Esophagus (tissue), 2 donors: ENCODE data around the gene HOMER2. TPM values are rescaled to one million over a fixed set of nuclear protein-coding genes. Genes with fewer than 3 reads are reported as not detected.

Source experiments
- H3K27ac ChIP-seq, 2 donors: one replicate each; pipeline ENCODE4 v1.5.1; 2013; ENCODE audit warnings: low read depth in 2 of 2, mild to moderate bottlenecking in 2 of 2, inconsistent platforms in 1 of 2, low read length in 1 of 2, moderate library complexity in 1 of 2
- H3K27me3 ChIP-seq, 2 donors: one replicate each; pipeline ENCODE4 v1.6.1; 2013; ENCODE audit warnings: low read length in 2 of 2, control low read depth in 1 of 2, mild to moderate bottlenecking in 1 of 2; ENCODE audit not compliant: insufficient read depth in 2 of 2, control insufficient read depth in 1 of 2
- H3K36me3 ChIP-seq, 2 donors: one replicate each; pipeline ENCODE4 v1.6.1; 2013; ENCODE audit warnings: low read length in 1 of 2; ENCODE audit not compliant: control insufficient read depth in 2 of 2, insufficient read depth in 2 of 2
- H3K4me1 ChIP-seq, 2 donors: one replicate each; pipeline ENCODE4 v1.6.1; 2013; ENCODE audit warnings: low read length in 1 of 2; ENCODE audit not compliant: control insufficient read depth in 2 of 2, insufficient read depth in 2 of 2
- H3K4me3 ChIP-seq, 2 donors: one replicate each; pipeline ENCODE4 v1.5.1; 2013; ENCODE audit warnings: low read length in 2 of 2, mild to moderate bottlenecking in 2 of 2, low read depth in 1 of 2, moderate library complexity in 1 of 2
- H3K9me3 ChIP-seq, 2 donors: one replicate each; pipeline ENCODE4 v1.6.1; 2013; ENCODE audit warnings: mild to moderate bottlenecking in 2 of 2, low read depth in 1 of 2, low read length in 1 of 2, moderate library complexity in 1 of 2; ENCODE audit not compliant: control insufficient read depth in 2 of 2, insufficient read depth in 1 of 2
- WGBS, 2 donors: extraction: QIAGEN DNeasy Blood & Tissue Kit; methylation state at CpG; one replicate each; pipeline ENCODE4 v1.1.7; 2013; 5-methylcytosine and 5-hydroxymethylcytosine counted together
- polyA plus RNA-seq, 2 donors: library from polyadenylated mRNA; stranded (reverse); fragments of 200-250 nt; gene quantifications; one replicate each; pipeline ENCODE4 v1.2.3, GENCODE V29; 2013
- donor health status: healthy with polysubstance abuse.
- donor health status: Bipolar disorder and iron deficiency.

Gene HOMER2
- polyA plus RNA-seq, 2 donors = 13.8 to 23.0 TPM

- Histone ChIP-seq H3K27me3 (no peaks in the 10 kb centered on the region), H3K9me3 (no peaks in the 10 kb centered on the region), H3K4me1 (no peaks in the 10 kb centered on the region), H3K36me3 (no peaks in the 10 kb centered on the region), H3K4me3 (no peak overlapping the region), H3K27ac (no peak overlapping the region)
These were observed 30.6 kb downstream of the HOMER2 start for GRCh38 chr15:82921939-82922338.

DNA sequence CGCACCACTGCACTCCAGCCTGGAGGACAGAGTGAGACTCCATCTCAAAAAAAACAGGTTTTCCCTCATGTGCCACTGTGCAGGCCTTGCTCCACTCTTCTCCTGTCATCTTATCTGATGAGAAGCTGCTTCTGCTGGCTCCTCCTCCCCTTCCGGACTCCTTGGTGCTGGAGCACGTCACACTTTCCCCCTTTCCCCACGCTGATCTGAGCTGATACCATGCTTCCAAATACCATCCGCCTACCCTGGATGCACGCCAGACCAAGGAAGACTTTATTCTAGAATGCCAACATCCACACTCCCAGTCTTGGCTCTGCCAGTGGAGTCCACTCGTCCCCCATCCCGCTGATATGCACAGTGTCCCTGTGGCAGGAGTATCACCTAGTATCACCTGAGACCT, 31.3 kb downstream of the HOMER2 start:
- 73 to 87% methylated on average over 8 of the region's 8 CpGs for WGBS, 2 donors
- Histone ChIP-seq H3K36me3 (no peaks in the 10 kb centered on the region), H3K4me3 (no peak overlapping the region), H3K27ac (no peak overlapping the region), H3K4me1 (no peaks in the 10 kb centered on the region), H3K27me3 (no peaks in the 10 kb centered on the region), H3K9me3 (no peaks in the 10 kb centered on the region)

DNA sequence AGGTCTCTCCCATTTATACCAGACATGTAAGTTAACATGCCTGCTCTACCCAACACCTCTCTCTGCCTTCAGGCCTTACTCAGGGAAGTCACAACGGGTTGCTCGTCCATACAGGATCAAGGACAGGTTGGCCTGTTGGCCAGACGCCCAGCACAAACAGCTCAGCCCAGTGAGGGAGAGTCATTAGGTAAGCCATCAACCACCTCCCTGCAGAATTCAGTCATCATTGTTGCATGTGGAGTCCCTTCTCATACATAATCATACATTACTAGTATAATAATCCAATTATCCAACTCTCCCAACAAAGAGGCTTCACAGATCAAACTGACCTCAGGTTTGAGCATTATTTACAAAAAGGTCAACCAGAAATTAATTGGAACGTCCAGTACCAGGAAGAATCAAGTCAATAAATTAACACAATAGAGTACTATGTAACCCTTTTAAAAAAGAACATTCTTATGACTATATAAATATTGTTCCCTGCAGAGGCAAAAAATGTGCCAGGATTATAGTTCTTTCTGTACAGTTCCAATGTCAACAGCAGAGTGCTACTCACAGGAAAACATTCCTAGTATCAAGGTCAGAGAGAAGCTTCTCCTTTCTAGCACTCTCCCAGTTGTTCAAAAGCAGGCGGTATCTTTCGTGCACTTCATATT, 33.2 kb downstream of the HOMER2 start:
- Histone ChIP-seq H3K27me3 (no peaks in the 10 kb centered on the region), H3K27ac (no peak overlapping the region), H3K9me3 (no peaks in the 10 kb centered on the region), H3K4me1 (no peaks in the 10 kb centered on the region), H3K36me3 (no peaks in the 10 kb centered on the region), H3K4me3 (no peak overlapping the region)
- WGBS, 2 donors = 47 to 50% methylated on average over 6 of the region's 6 CpGs

GRCh38 chr15:82918607-82919230, 33.8 kb downstream of the HOMER2 start:
- H3K27ac ChIP-seq = no peak overlapping the region
- H3K4me1 ChIP-seq = no peaks in the 10 kb centered on the region
- no peaks in the 10 kb centered on the region for H3K27me3 ChIP-seq
- WGBS, 2 donors = 73 to 84% methylated on average over 6 of the region's 6 CpGs
- no peaks in the 10 kb centered on the region for H3K9me3 ChIP-seq
- no peak overlapping the region for H3K4me3 ChIP-seq
- H3K36me3 ChIP-seq = no peaks in the 10 kb centered on the region

- 76 to 86% methylated on average over 6 of the region's 6 CpGs for WGBS, 2 donors
These were observed 34.4 kb downstream of the HOMER2 start for GRCh38 chr15:82918162-82918561.

DNA sequence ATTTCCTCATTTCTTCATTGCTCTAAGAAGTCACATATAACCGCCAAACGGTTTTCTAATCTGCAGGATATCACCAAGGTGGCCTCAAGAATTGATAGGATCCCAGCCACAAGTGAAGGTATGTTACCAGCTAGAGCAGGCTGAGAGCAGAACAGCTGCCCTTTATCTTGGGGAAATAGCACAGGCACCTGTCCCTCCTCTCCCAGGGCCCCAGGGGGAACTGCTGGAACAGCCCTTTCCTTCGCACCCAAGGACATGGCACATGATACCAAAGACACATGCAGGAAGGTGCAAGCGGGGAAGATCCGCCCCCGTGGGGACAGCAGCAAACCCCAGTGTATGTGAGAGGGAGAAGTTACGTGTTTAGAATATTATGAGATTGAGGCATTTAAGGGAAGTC, 35.3 kb downstream of the HOMER2 start:
- WGBS, 2 donors = 61 to 86% methylated on average over 7 of the region's 7 CpGs
- H3K27ac ChIP-seq = no peak overlapping the region

More at GRCh38 chr15:82918162-82918561, 34.4 kb downstream of the HOMER2 start:
- no peak overlapping the region for H3K4me3 ChIP-seq
- no peaks in the 10 kb centered on the region for H3K9me3 ChIP-seq
- H3K27me3 ChIP-seq = no peaks in the 10 kb centered on the region
- no peak overlapping the region for H3K27ac ChIP-seq
- no peaks in the 10 kb centered on the region for H3K4me1 ChIP-seq
- H3K36me3 ChIP-seq = no peaks in the 10 kb centered on the region

DNA sequence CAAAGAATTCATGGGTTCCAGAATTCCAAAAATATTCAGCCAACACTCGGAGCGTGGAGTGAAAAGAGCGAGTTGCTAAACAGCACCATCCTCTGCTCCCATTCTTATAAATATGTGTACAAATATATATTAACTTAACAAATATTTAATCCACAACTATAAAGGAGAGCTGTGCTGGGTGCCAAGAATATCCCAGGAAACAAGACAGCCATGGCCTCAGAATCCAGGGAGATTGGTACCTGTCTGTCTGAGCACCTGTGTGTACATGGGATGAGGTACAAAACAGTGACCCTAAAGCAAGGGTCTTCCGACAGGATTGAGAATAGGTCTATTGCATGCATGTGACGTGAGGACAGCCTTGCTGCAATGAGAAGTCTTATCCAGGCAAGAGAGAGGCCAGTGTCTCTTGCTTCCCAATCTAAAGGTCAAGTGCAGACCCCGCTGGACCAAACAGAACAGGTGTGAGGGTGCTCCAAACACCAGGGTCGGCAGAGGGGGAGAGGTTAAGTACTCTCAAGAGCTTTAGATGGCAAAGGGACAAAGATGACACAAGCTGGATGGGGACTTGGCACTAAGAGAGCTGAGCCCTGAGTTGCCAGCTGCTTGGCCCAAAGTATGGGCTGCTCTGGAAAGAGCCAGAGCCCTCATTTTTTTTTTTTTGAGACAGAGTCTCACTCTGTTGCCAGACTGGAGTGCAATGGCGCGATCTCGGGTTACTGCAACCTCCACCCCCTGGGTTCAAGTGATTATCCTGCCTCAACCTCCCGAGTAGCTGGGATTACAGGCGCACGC, 36.2 kb downstream of the HOMER2 start:
- Histone ChIP-seq H3K27ac (no peak overlapping the region), H3K36me3 (no peaks in the 10 kb centered on the region), H3K27me3 (no peaks in the 10 kb centered on the region), H3K4me1 (no peaks in the 10 kb centered on the region), H3K4me3 (no peak overlapping the region), H3K9me3 (no peaks in the 10 kb centered on the region)
- WGBS, 2 donors = 81 to 92% methylated on average over 13 of the region's 13 CpGs

More for the DNA sequence above, 35.3 kb downstream of the HOMER2 start:
- Histone ChIP-seq H3K4me3 (no peak overlapping the region), H3K36me3 (no peaks in the 10 kb centered on the region), H3K4me1 (no peaks in the 10 kb centered on the region), H3K27me3 (no peaks in the 10 kb centered on the region), H3K9me3 (no peaks in the 10 kb centered on the region)

DNA sequence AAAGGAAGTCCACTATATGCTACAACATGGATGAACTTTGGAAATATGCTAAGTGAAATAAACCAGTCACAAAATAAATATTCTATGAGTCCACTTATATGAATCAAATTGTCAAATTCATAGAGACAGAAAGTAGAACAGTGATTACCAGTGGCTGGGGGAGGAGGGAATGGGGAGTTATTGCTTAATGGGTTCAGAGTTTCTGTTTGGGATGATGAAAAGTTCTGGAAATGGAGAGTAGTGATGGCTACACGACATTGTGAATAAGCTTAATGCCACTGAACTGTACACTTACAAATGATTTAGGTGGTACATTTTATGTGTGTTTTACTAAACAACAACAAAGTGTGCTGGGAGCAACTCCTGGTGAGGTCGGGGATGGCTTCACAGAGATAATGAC, 38.1 kb downstream of the HOMER2 start:
- Histone ChIP-seq H3K27ac (no peak overlapping the region), H3K4me3 (no peak overlapping the region), H3K36me3 (no peaks in the 10 kb centered on the region), H3K4me1 (no peaks in the 10 kb centered on the region), H3K9me3 (peaks cover 0 to under 1% of the 10 kb centered on the region in 2 donors), H3K27me3 (no peaks in the 10 kb centered on the region)
- 74 to 76% methylated on average over 2 of the region's 2 CpGs for WGBS, 2 donors

DNA sequence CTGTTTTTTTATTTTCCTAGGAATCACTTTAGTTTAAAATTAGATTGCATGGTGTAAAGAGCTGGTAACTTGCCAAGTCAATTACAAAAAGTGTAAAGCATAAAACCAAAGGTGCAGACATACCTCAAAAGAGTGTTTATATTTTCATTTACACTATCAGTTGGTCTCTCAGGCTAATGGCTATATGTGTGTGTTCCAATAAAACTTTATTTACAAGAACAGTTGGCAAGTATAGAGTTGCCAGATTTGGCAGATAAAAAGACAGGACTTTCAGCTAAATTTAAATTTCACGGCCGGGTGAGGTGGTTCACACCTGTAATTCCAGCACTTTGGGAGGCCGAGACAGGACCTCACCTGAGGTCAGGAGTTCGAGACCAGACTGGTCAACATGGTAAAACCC, 41.1 kb downstream of the HOMER2 start:
- Histone ChIP-seq H3K36me3 (peaks cover 0 to 2% of the 10 kb centered on the region in 2 donors), H3K4me1 (no peaks in the 10 kb centered on the region), H3K4me3 (no peak overlapping the region), H3K9me3 (peaks cover 2 to 6% of the 10 kb centered on the region in 2 donors), H3K27me3 (no peaks in the 10 kb centered on the region), H3K27ac (no peak overlapping the region)
- WGBS, 2 donors = 82 to 90% methylated on average over 4 of the region's 4 CpGs
